ENCODE data around the gene C2CD3.

C2CD3 gene

DNA sequence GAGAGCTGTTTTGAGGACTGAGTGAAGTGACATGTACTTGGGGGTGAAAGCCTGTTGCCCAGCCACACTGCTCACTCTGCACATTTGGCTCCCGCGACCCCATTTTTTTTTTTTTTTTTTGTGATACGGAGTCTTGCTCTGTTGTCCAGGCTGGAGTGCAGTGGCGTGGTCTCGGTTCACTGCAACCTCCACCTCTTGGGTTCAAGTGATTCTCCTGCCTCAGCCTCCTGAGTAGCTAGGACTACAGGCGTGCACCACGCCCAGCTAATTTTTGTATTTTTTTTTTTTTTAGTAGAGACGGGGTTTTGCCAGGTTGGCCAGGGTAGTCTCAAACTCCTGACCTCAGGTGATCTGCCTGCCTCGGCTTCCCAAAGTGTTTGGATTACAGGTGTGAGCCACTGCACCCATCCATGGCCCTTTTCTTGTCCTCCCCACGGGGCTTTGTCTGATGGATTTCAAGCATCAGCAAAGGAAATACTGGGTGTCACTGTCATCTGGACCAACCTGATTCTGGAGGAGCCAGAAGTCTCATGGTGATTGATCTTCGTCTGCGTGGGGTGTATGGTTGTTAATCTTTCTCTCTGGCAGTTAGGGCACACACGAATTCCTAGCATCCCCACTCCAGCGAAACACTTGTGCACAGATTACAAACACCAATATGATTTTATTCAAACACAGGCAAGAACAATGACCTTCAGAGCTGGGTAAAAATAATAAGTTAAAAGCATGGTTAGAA is 158.6 kb downstream of the C2CD3 start:
- Histone ChIP-seq H3K9ac (ENCODE audit: low read length) (no peak overlapping the region), H3K4me1 (ENCODE audit: control insufficient read depth, low read depth, low read length) (no peaks in the 10 kb centered on the region), H3K4me3 (ENCODE audit: low read length) (no peak overlapping the region), H3K36me3 (ENCODE audit: control insufficient read depth, low read depth, low read length) (no peaks in the 10 kb centered on the region), H3K9me3 (ENCODE audit: control insufficient read depth, low read depth, low read length) (no peaks in the 10 kb centered on the region), H3K27me3 (ENCODE audit: control insufficient read depth, insufficient read depth, low read length) (no peaks in the 10 kb centered on the region), H3K27ac (ENCODE audit: low read length) (no peak overlapping the region)

DNA sequence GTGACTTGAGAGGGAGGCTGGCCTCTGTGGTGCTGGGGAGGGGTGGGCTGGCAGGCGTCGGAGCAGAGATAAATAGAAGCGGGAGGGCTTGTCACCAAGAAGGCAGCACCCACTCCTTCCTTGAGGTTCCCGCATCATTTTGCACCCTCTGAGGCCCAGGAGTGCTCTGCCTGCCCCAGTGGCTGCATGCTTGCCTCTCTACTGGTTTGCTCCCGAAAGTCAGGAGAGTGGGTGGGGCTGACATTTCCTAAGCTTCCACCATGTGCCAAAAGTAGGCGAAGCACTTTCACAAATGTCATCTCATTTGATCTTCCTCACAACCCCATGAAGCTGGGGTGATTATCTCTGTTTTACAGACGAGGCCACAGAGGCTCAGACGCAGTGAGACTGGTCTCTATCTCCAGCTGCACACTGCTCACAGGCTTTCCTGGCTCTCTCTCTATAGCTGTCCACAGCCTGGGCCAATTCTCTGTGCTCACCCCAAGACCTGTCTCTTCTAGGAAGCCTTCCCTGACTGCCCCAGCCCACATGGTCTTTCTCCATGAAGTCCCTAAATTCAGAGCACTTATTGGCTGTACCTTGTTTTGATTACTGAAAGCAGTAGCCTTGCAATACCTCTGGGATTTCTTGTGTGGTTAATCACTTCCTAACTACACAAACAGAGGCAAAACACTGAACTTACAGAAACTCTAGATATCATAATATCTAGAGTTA is 159.3 kb downstream of the C2CD3 start:
- Histone ChIP-seq H3K9me3 (ENCODE audit: control insufficient read depth, low read depth, low read length) (no peaks in the 10 kb centered on the region), H3K4me3 (ENCODE audit: low read length) (no peak overlapping the region), H3K27ac (ENCODE audit: low read length) (no peak overlapping the region), H3K4me1 (ENCODE audit: control insufficient read depth, low read depth, low read length) (no peaks in the 10 kb centered on the region), H3K27me3 (ENCODE audit: control insufficient read depth, insufficient read depth, low read length) (no peaks in the 10 kb centered on the region), H3K36me3 (ENCODE audit: control insufficient read depth, low read depth, low read length) (no peaks in the 10 kb centered on the region), H3K9ac (ENCODE audit: low read length) (no peak overlapping the region)

DNA sequence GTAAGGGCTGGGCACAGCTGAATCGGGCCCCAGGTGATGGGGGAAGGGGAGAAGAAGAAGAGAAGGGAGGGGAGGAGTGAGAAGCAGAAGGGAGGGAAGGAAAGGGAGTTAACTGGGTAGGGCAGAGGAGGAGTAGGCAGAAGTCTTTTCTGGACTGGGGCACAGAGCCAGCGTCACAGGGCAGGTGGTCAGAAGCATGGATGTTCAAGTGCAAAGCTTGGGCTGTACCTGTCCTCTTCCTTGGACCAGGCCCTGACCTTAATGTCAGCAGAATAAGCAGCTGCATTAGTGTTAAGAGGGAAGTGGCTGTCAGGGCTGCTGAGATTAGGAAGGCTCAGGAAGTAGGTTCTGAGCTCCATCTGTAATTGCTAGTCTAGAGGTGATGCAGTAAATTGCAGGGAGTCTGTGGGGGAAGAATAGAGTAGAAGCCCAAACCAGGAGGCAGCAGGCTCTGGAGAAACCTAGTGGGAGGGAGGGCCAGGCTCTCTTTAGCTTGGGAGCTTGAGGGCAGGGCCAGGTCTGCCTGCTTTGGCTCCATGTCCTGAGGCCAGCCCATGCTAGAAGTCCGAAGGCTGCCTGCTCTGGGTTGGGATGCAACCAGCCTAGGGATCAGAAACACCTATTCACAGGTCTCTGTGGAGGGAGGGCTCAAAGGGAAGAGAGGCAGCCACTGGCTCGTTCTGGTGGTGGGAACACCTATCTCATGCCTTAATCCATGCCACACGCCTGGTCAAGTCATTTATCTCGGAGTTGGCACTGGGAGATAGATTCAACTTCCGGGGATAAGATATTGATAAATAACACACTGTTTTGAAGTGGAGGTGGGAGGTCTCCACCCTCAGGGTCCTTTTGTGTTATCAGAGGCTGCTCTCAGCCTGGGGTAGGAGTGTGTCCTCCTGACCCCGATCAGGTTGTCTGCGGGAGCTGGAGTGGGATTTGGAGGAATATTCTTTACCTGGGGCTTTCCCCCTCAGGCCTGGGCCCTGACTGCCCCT is 160.2 kb downstream of the C2CD3 start:
- Histone ChIP-seq H3K4me3 (ENCODE audit: low read length) (no peak overlapping the region), H3K9me3 (ENCODE audit: control insufficient read depth, low read depth, low read length) (no peaks in the 10 kb centered on the region), H3K27ac (ENCODE audit: low read length) (no peak overlapping the region), H3K4me1 (ENCODE audit: control insufficient read depth, low read depth, low read length) (no peaks in the 10 kb centered on the region), H3K9ac (ENCODE audit: low read length) (no peak overlapping the region), H3K27me3 (ENCODE audit: control insufficient read depth, insufficient read depth, low read length) (no peaks in the 10 kb centered on the region), H3K36me3 (ENCODE audit: control insufficient read depth, low read depth, low read length) (no peaks in the 10 kb centered on the region)

DNA sequence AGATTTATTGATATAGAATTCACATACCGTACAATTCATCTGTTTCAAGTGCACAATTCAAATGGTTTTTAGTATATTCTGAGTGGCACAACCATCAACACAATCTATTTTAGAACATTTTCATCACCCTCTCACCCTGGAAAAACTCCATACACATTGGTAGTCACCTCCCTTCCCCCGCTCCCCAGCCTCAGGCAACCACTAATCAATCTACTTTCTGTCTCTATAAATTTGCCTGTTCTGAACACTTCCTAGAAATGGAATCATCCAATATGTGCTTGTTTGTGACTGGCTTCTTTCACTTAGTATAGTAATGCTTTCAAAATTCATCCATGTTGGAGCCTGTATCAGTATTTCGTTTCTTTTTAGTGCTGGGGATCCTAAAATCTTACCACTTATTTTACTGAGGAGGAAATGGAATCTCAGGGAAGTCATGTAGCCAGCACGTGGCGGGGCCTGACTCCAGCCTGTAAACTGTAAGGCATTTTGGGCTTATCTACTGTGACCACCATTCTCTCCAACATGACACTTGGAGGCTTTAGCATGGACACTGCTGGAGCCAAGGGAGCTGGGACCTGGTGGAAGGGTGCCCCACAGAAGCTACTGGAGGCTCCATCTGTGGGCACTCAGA is 161.0 kb downstream of the C2CD3 start:
- Histone ChIP-seq H3K4me1 (ENCODE audit: control insufficient read depth, low read depth, low read length) (no peaks in the 10 kb centered on the region), H3K36me3 (ENCODE audit: control insufficient read depth, low read depth, low read length) (no peaks in the 10 kb centered on the region), H3K9me3 (ENCODE audit: control insufficient read depth, low read depth, low read length) (no peaks in the 10 kb centered on the region), H3K27ac (ENCODE audit: low read length) (no peak overlapping the region), H3K4me3 (ENCODE audit: low read length) (no peak overlapping the region), H3K9ac (ENCODE audit: low read length) (no peak overlapping the region), H3K27me3 (ENCODE audit: control insufficient read depth, insufficient read depth, low read length) (no peaks in the 10 kb centered on the region)

- Histone ChIP-seq H3K36me3 (ENCODE audit: control insufficient read depth, low read depth, low read length) (no peaks in the 10 kb centered on the region), H3K9me3 (ENCODE audit: control insufficient read depth, low read depth, low read length) (no peaks in the 10 kb centered on the region), H3K27me3 (ENCODE audit: control insufficient read depth, insufficient read depth, low read length) (no peaks in the 10 kb centered on the region), H3K27ac (ENCODE audit: low read length) (no peak overlapping the region), H3K9ac (ENCODE audit: low read length) (no peak overlapping the region), H3K4me1 (ENCODE audit: control insufficient read depth, low read depth, low read length) (no peaks in the 10 kb centered on the region), H3K4me3 (ENCODE audit: low read length) (no peak overlapping the region)
Observed at GRCh38 chr11:74009230-74009547, 161.6 kb downstream of the C2CD3 start.

DNA sequence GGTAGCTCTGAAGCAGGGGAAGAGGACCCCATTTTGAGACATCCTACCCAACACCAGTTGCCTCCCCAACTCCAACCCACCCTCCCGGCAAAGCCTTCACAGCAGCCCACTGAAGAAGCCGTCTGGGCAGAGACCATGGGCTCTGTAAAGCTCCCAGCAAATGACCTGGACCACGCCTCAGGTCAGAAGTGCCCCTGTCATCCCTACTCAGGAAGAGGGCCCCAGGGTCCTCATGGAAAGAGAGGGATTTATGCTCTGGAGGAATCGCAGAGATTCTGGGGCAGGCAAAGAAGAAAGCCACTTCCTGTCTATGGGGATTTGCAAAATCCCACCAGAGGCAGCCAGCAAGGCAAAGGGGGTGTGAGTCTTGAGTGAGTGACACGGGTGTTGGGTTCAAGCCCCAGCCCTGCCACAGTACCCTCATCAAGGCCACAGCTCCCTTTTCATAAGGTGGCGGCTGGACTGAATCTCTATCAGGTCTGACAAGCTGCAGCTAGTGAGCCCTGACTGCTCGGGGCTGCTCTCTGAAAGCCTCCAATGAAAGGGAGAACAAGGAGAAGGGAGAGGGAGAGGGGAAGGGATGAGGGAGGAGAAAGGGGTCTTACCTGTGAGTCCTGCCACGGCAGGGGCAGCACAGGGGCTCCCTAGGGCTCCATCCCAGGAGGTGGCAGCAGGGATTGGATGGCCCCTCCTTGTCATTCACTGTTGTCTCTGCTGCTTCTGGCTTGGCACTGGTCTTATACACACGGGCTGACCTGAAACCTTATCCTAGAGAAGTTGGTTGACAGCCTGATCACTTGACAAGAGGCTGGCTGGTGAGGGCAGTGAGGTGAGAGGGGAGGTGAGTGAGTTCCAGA is 162.2 kb downstream of the C2CD3 start, which contains the start of gene UCP3:
Gene UCP3, minus strand, starts transcription at position 713 of the 857 bp plus-strand sequence. CDS start 2,043 bp downstream, outside the sequence.
- no peaks in the 10 kb centered on the region for H3K36me3 ChIP-seq (ENCODE audit: control insufficient read depth, low read depth, low read length)
- no peak within 1 kb of the TSS for H3K27ac ChIP-seq (ENCODE audit: low read length)
- H3K27me3 ChIP-seq (ENCODE audit: control insufficient read depth, insufficient read depth, low read length) = no peaks in the 10 kb centered on the region
- H3K9me3 ChIP-seq (ENCODE audit: control insufficient read depth, low read depth, low read length) = no peaks in the 10 kb centered on the region
- H3K4me3 ChIP-seq (ENCODE audit: low read length) = no peak within 1 kb of the TSS
- no peaks in the 10 kb centered on the region for H3K4me1 ChIP-seq (ENCODE audit: control insufficient read depth, low read depth, low read length)
- H3K9ac ChIP-seq (ENCODE audit: low read length) = no peak within 1 kb of the TSS

GRCh38 chr11:74007691-74008372 is 163.0 kb downstream of the C2CD3 start:
- no peaks in the 10 kb centered on the region for H3K36me3 ChIP-seq (ENCODE audit: control insufficient read depth, low read depth, low read length)
- no peak overlapping the region for H3K9ac ChIP-seq (ENCODE audit: low read length)
- H3K9me3 ChIP-seq (ENCODE audit: control insufficient read depth, low read depth, low read length) = no peaks in the 10 kb centered on the region
- H3K4me1 ChIP-seq (ENCODE audit: control insufficient read depth, low read depth, low read length) = no peaks in the 10 kb centered on the region
- no peak overlapping the region for H3K4me3 ChIP-seq (ENCODE audit: low read length)
- H3K27ac ChIP-seq (ENCODE audit: low read length) = no peak overlapping the region
- H3K27me3 ChIP-seq (ENCODE audit: control insufficient read depth, insufficient read depth, low read length) = no peaks in the 10 kb centered on the region

DNA sequence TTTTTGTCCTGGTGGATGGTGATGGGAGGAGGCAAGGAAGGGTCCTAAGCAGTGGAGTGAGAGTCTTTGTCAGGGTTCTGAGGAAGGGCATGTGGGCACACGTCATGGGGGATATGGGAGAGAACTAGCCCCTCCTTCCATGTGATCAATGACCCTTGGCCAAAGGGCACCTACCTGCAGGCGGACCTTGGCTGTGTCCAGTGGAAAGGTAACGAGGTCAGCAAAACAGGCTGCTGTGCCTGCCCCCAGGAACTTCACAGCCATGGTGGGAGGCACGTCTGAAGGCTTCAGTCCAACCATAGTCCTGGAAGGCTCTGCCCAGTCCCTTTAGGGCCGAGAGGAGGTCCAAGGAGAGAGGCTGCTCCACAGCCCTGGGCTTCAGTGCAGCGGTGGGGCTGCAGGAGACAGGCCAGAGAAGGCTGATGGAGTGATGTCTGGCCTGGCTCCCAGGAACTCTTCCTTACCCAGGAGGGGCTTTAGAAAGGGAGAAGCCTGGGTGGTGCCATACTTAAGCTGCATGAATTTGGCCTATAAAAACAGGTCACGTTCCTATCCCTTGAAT is 164.0 kb downstream of the C2CD3 start:
- no peaks in the 10 kb centered on the region for H3K27me3 ChIP-seq (ENCODE audit: control insufficient read depth, insufficient read depth, low read length)
- no peaks in the 10 kb centered on the region for H3K9me3 ChIP-seq (ENCODE audit: control insufficient read depth, low read depth, low read length)
- H3K27ac ChIP-seq (ENCODE audit: low read length) = no peak overlapping the region
- H3K4me3 ChIP-seq (ENCODE audit: low read length) = no peak overlapping the region
- H3K9ac ChIP-seq (ENCODE audit: low read length) = no peak overlapping the region
- H3K36me3 ChIP-seq (ENCODE audit: control insufficient read depth, low read depth, low read length) = no peaks in the 10 kb centered on the region
- no peaks in the 10 kb centered on the region for H3K4me1 ChIP-seq (ENCODE audit: control insufficient read depth, low read depth, low read length)

DNA sequence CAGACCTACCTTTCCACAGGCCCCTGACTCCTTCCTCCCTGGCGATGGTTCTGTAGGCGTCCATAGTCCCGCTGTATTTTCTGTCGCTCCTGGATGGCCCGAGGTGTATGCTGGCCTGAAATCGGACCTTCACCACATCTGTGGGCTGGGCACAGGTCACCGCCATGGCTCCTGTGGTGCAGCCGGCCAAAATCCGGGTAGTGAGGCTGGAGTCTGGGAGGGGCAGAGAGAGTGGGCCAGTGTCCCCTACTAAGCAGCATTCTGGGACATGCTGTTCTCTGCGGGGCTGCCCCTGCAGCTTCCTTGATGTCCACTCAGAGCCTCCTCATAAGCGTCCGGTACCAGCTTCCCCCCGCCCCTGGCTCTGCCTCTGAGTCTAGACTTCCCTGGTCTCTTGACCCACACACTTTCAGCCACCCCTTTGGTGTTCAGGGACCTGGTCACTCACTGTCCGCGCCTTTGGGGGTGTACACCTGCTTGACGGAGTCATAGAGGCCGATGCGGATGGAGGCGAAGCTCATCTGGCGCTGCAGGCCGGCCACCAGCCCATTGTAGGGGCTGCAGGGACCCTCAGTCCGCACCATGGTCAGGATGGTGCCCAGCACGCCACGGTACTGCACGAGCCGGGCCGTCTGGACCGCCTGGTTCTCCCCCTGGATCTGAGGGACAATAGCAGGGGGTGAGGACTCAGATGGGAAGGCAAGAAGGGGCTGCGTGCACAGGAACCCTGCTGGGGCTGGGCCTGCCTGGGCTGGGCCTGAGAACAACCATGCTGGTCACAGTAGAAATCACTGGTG is 164.9 kb downstream of the C2CD3 start:
- Histone ChIP-seq H3K9ac (ENCODE audit: low read length) (no peak overlapping the region), H3K36me3 (ENCODE audit: control insufficient read depth, low read depth, low read length) (no peaks in the 10 kb centered on the region), H3K27me3 (ENCODE audit: control insufficient read depth, insufficient read depth, low read length) (no peaks in the 10 kb centered on the region), H3K4me1 (ENCODE audit: control insufficient read depth, low read depth, low read length) (no peaks in the 10 kb centered on the region), H3K9me3 (ENCODE audit: control insufficient read depth, low read depth, low read length) (no peaks in the 10 kb centered on the region), H3K27ac (ENCODE audit: low read length) (no peak overlapping the region), H3K4me3 (ENCODE audit: low read length) (no peak overlapping the region)

Measured in iPS-18a (cell line).